ENCODE data around the gene CHMP6. TPM values are rescaled to one million over a fixed set of nuclear protein-coding genes. Genes with fewer than 3 reads are reported as not detected.
A peak's percentile ranks its signal among the peaks of the same experiment; 100 is the strongest.

CHMP6 gene
- total RNA-seq, 1 donor = 21.4 TPM

- peak overlapping the region; percentile 42 for H3K27ac ChIP-seq (ENCODE audit: low read depth, low read length)
- peaks cover 17% of the 10 kb centered on the region for H3K4me1 ChIP-seq (ENCODE audit: insufficient read depth, low read length)
- no peaks in the 10 kb centered on the region for H4K20me1 ChIP-seq (ENCODE audit: insufficient read depth, low read length)
- peak; percentile 100 for DNase-seq (ENCODE audit: insufficient read length, low spot score, missing footprints)
- H3K4me3 ChIP-seq (ENCODE audit: insufficient read depth, low read length) = peak overlapping the region; percentile 18
- no peaks in the 10 kb centered on the region for H3K79me2 ChIP-seq (ENCODE audit: insufficient read depth, low read length)
- peak overlapping the region; percentile 83 for H2AFZ ChIP-seq (ENCODE audit: low read length)
- no peaks in the 10 kb centered on the region for H3K9me3 ChIP-seq (ENCODE audit: low read depth, low read length)
- no peaks in the 10 kb centered on the region for H3K27me3 ChIP-seq (ENCODE audit: insufficient read depth, low read length)
- H3K4me2 ChIP-seq (ENCODE audit: insufficient read depth, low read length) = peak overlapping the region; percentile 67
- TF ChIP-seq CTCF (IDR thresholded peaks at IDR 0.05; ENCODE audit: extremely low read depth, low read depth, low read length) = peak; percentile 50
- H3K36me3 ChIP-seq (ENCODE audit: insufficient read depth, low read length) = no peaks in the 10 kb centered on the region
Measured at GRCh38 chr17:80984749-80985148, 6.9 kb upstream of the CHMP6 start.

- Histone ChIP-seq H3K4me2 (ENCODE audit: insufficient read depth, low read length) (no peak overlapping the region), H3K4me3 (ENCODE audit: insufficient read depth, low read length) (no peak overlapping the region), H2AFZ (ENCODE audit: low read length) (no peak overlapping the region), H3K4me1 (ENCODE audit: insufficient read depth, low read length) (peaks cover 19% of the 10 kb centered on the region), H3K36me3 (ENCODE audit: insufficient read depth, low read length) (no peaks in the 10 kb centered on the region), H3K27me3 (ENCODE audit: insufficient read depth, low read length) (no peaks in the 10 kb centered on the region), H3K9me3 (ENCODE audit: low read depth, low read length) (no peaks in the 10 kb centered on the region), H4K20me1 (ENCODE audit: insufficient read depth, low read length) (no peaks in the 10 kb centered on the region), H3K27ac (ENCODE audit: low read depth, low read length) (no peak overlapping the region), H3K79me2 (ENCODE audit: insufficient read depth, low read length) (no peaks in the 10 kb centered on the region)
- DNase-seq (ENCODE audit: insufficient read length, low spot score, missing footprints) = peak; percentile 78
- no peak for TF ChIP-seq CTCF (IDR thresholded peaks at IDR 0.05; ENCODE audit: extremely low read depth, low read depth, low read length)
Measured at GRCh38 chr17:80986046-80986445, 5.6 kb upstream of the CHMP6 start.

- no peaks in the 10 kb centered on the region for H3K36me3 ChIP-seq (ENCODE audit: insufficient read depth, low read length)
- no peak overlapping the region for H3K4me3 ChIP-seq (ENCODE audit: insufficient read depth, low read length)
- peaks cover 23% of the 10 kb centered on the region for H3K4me1 ChIP-seq (ENCODE audit: insufficient read depth, low read length)
- no peak overlapping the region for H3K27ac ChIP-seq (ENCODE audit: low read depth, low read length)
- H3K27me3 ChIP-seq (ENCODE audit: insufficient read depth, low read length) = no peaks in the 10 kb centered on the region
- peaks cover 6% of the 10 kb centered on the region for H3K79me2 ChIP-seq (ENCODE audit: insufficient read depth, low read length)
- peak overlapping the region; percentile 24 for H3K4me2 ChIP-seq (ENCODE audit: insufficient read depth, low read length)
- TF ChIP-seq CTCF (IDR thresholded peaks at IDR 0.05; ENCODE audit: extremely low read depth, low read depth, low read length) = no peak
- no peaks in the 10 kb centered on the region for H4K20me1 ChIP-seq (ENCODE audit: insufficient read depth, low read length)
- H2AFZ ChIP-seq (ENCODE audit: low read length) = peak overlapping the region; percentile 74
- DNase-seq (ENCODE audit: insufficient read length, low spot score, missing footprints) = peak; percentile 78
- no peaks in the 10 kb centered on the region for H3K9me3 ChIP-seq (ENCODE audit: low read depth, low read length)
Measured at GRCh38 chr17:80986816-80987475, 4.7 kb upstream of the CHMP6 start.

- Histone ChIP-seq H3K4me1 (ENCODE audit: insufficient read depth, low read length) (peaks cover 27% of the 10 kb centered on the region), H3K27ac (ENCODE audit: low read depth, low read length) (no peak overlapping the region), H2AFZ (ENCODE audit: low read length) (peak overlapping the region; percentile 74), H4K20me1 (ENCODE audit: insufficient read depth, low read length) (peaks cover 4% of the 10 kb centered on the region), H3K27me3 (ENCODE audit: insufficient read depth, low read length) (no peaks in the 10 kb centered on the region), H3K79me2 (ENCODE audit: insufficient read depth, low read length) (peaks cover 16% of the 10 kb centered on the region), H3K4me3 (ENCODE audit: insufficient read depth, low read length) (no peak overlapping the region), H3K36me3 (ENCODE audit: insufficient read depth, low read length) (no peaks in the 10 kb centered on the region), H3K4me2 (ENCODE audit: insufficient read depth, low read length) (no peak overlapping the region), H3K9me3 (ENCODE audit: low read depth, low read length) (no peaks in the 10 kb centered on the region)
- TF ChIP-seq CTCF (IDR thresholded peaks at IDR 0.05; ENCODE audit: extremely low read depth, low read depth, low read length) = no peak
- DNase-seq (ENCODE audit: insufficient read length, low spot score, missing footprints) = peak; percentile 81
Measured at GRCh38 chr17:80987941-80988461, 3.6 kb upstream of the CHMP6 start.
